K562 (cell line): ENCODE results near the gene ARHGDIA.
A peak's percentile ranks its signal among the peaks of the same experiment; 100 is the strongest.

Experiments used
- EGR1 ChIP-seq: fragments of 450-650 bp; conservative IDR thresholded peaks from 2 replicates; pipeline ENCODE4 v1.6.1; 2017; ENCODE audit warnings: mild to moderate bottlenecking
- MXI1 ChIP-seq: IDR thresholded peaks from 2 replicates; pipeline ENCODE4 v1.6.1; 2011; ENCODE audit warnings: low read depth, mild to moderate bottlenecking, improper control_type of control experiment, low read length
- POLR2AphosphoS2 ChIP-seq: IDR thresholded peaks from 2 replicates; pipeline ENCODE4 v1.6.1; 2012; ENCODE audit warnings: low read length, improper control_type of control experiment
- POLR2H ChIP-seq: IDR thresholded peaks from 2 replicates; pipeline ENCODE4 v1.6.1; 2016; ENCODE audit warnings: missing genetic modification characterization, low read depth, mild to moderate bottlenecking, control low read depth, missing compliant biosample characterization, moderate library complexity
- SOX6 ChIP-seq: fragments of 450-650 bp; IDR thresholded peaks from 2 replicates; pipeline ENCODE4 v1.6.1; 2014; ENCODE audit warnings: mild to moderate bottlenecking
- ZBTB33 ChIP-seq: sonication (generic); formaldehyde crosslinking; IDR thresholded peaks from 2 replicates; pipeline ENCODE4 v1.8.1; 2023; ENCODE audit warnings: mild to moderate bottlenecking, missing genetic modification reagents
- ZNF121 ChIP-seq: sonication (generic); formaldehyde crosslinking; conservative IDR thresholded peaks from 2 replicates; pipeline ENCODE4 v1.8.0; 2022; ENCODE audit warnings: missing genetic modification reagents
- TF ChIP-seq, protein P1 (sequence below): fragments of 450-650 bp; IDR thresholded peaks from 2 replicates; pipeline ENCODE4 v1.6.1; 2016; ENCODE audit warnings: low read depth

DNA sequence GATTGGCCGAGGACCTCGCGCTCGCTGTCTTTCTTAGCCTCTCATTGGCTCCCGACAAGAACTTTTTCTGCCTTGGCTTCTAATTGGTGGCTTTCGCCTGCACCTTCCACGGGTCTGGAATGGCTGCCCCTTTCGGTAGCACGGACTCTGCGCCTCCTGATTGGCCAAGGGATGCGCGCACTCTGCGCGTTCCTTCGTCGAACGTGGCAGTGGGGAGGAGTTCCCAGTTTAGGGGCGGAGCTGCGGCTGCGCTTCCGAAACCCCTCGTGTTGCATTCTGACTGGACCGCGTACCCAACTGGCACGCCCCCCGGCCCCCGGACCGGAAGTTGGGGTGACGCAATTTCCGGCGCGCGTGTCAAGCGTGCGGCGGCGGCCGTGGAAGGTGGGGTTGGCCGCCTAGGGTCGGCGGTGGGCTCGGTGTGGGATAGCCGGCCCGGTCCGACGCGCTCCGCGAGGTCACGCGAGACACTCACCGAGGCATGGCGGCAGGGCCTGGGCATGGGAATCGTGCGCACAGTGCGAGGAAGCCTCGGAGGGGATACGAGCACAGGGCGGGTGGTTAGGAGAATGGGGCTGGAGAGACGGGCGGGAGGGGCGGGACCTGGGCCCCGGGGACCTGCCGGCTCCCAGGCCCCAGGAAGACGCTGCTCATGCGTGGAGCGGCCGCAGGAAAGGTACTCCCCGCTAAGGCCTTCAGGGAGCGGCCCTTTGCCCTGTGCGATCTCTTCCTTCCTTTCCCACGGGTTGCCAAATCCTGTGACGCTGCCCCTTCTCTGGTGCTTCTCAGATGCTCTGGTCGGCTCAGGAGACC is 10.2 kb downstream of the ARHGDIA start:
- peak; percentile 57 for TF ChIP-seq EGR1
- no peak for TF ChIP-seq MXI1
- TF ChIP-seq ZNF121 (CRISPR knock-in tag) = no peak
- no peak for TF ChIP-seq POLR2AphosphoS2
- peak; percentile 69 for TF ChIP-seq POLR2H (tag)
- no peak for TF ChIP-seq SOX6
- TF ChIP-seq, protein P1, sequence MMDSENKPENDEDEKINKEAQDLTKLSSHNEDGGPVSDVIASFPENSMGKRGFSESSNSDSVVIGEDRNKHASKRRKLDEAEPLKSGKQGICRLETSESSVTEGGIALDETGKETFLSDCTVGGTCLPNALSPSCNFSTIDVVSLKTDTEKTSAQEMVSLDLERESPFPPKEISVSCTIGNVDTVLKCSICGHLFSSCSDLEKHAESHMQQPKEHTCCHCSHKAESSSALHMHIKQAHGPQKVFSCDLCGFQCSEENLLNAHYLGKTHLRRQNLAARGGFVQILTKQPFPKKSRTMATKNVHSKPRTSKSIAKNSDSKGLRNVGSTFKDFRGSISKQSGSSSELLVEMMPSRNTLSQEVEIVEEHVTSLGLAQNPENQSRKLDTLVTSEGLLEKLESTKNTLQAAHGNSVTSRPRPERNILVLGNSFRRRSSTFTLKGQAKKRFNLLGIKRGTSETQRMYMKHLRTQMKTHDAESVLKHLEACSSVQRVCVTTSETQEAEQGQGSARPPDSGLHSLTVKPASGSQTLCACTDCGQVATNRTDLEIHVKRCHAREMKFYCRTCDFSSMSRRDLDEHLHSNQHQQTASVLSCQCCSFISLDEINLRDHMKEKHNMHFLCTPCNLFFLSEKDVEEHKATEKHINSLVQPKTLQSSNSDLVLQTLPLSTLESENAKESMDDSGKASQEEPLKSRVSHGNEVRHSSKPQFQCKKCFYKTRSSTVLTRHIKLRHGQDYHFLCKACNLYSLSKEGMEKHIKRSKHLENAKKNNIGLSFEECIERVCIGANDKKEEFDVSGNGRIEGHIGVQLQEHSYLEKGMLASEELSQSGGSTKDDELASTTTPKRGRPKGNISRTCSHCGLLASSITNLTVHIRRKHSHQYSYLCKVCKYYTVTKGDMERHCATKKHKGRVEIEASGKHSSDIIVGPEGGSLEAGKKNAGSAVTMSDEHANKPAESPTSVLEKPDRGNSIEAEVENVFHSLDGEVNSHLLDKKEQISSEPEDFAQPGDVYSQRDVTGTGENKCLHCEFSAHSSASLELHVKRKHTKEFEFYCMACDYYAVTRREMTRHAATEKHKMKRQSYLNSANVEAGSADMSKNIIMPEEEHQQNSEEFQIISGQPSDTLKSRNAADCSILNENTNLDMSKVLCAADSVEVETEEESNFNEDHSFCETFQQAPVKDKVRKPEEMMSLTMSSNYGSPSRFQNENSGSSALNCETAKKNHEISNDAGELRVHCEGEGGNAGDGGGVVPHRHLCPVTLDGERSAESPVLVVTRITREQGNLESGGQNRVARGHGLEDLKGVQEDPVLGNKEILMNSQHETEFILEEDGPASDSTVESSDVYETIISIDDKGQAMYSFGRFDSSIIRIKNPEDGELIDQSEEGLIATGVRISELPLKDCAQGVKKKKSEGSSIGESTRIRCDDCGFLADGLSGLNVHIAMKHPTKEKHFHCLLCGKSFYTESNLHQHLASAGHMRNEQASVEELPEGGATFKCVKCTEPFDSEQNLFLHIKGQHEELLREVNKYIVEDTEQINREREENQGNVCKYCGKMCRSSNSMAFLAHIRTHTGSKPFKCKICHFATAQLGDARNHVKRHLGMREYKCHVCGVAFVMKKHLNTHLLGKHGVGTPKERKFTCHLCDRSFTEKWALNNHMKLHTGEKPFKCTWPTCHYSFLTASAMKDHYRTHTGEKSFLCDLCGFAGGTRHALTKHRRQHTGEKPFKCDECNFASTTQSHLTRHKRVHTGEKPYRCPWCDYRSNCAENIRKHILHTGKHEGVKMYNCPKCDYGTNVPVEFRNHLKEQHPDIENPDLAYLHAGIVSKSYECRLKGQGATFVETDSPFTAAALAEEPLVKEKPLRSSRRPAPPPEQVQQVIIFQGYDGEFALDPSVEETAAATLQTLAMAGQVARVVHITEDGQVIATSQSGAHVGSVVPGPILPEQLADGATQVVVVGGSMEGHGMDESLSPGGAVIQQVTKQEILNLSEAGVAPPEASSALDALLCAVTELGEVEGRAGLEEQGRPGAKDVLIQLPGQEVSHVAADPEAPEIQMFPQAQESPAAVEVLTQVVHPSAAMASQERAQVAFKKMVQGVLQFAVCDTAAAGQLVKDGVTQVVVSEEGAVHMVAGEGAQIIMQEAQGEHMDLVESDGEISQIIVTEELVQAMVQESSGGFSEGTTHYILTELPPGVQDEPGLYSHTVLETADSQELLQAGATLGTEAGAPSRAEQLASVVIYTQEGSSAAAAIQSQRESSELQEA = no peak
- TF ChIP-seq ZBTB33 (CRISPR knock-in tag) = 0 out of 2 replicates have a peak, but pooled peaks have one; percentile 26
